LNCaP clone FGC (cell line): ENCODE results near the gene CD247.

Experiments
- DNase-seq: peaks from one replicate; pipeline ENCODE4 v3.0.0-alpha.2; 2011; ENCODE audit warnings: low read depth
- H3K4me3 ChIP-seq: 2 replicates; pipeline ENCODE4 v1.5.1; 2011; ENCODE audit warnings: mild to moderate bottlenecking, low read depth, low read length, control low read depth
- TF ChIP-seq, protein P1 (sequence below): IDR thresholded peaks from 2 replicates; pipeline ENCODE4 v1.5.1; 2012; ENCODE audit warnings: mild to moderate bottlenecking; ENCODE audit not compliant: control insufficient read depth, insufficient read depth; ENCODE audit errors: extremely low read depth

Gene CD247

GRCh38 chr1:167548059-167548932 lies 30.0 kb upstream of the CD247 start:
- no peak overlapping the region for H3K4me3 ChIP-seq
- TF ChIP-seq, protein P1, sequence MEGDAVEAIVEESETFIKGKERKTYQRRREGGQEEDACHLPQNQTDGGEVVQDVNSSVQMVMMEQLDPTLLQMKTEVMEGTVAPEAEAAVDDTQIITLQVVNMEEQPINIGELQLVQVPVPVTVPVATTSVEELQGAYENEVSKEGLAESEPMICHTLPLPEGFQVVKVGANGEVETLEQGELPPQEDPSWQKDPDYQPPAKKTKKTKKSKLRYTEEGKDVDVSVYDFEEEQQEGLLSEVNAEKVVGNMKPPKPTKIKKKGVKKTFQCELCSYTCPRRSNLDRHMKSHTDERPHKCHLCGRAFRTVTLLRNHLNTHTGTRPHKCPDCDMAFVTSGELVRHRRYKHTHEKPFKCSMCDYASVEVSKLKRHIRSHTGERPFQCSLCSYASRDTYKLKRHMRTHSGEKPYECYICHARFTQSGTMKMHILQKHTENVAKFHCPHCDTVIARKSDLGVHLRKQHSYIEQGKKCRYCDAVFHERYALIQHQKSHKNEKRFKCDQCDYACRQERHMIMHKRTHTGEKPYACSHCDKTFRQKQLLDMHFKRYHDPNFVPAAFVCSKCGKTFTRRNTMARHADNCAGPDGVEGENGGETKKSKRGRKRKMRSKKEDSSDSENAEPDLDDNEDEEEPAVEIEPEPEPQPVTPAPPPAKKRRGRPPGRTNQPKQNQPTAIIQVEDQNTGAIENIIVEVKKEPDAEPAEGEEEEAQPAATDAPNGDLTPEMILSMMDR, result no peak
- DNase-seq, result no peak

- TF ChIP-seq, protein P1, result no peak
Measured at GRCh38 chr1:167546935-167547334, 28.6 kb upstream of the CD247 start.

DNA sequence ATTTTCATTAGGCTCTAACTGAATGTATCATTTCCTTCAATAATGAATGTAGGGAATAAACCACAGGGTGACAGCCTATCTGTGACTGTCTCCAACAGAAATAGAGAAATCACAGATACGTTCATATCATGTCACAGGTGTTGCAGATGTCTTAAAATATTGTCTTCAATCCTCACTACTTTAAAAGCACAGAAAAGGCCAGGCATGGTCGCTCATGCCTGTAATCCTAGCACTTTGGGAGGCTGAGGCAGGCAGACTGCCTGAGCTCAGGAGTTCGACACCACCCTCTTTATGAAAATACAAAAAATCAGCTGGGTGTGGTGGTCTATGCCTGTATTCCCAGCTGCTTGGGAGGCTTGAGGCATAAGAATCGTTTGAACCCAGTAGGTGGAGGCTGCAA lies 27.0 kb upstream of the CD247 start:
- TF ChIP-seq, protein P1, result no peak
- no peak overlapping the region for H3K4me3 ChIP-seq
- DNase-seq, result no peak

More at GRCh38 chr1:167546935-167547334, 28.6 kb upstream of the CD247 start:
- no peak overlapping the region for H3K4me3 ChIP-seq
- DNase-seq, result no peak

DNA sequence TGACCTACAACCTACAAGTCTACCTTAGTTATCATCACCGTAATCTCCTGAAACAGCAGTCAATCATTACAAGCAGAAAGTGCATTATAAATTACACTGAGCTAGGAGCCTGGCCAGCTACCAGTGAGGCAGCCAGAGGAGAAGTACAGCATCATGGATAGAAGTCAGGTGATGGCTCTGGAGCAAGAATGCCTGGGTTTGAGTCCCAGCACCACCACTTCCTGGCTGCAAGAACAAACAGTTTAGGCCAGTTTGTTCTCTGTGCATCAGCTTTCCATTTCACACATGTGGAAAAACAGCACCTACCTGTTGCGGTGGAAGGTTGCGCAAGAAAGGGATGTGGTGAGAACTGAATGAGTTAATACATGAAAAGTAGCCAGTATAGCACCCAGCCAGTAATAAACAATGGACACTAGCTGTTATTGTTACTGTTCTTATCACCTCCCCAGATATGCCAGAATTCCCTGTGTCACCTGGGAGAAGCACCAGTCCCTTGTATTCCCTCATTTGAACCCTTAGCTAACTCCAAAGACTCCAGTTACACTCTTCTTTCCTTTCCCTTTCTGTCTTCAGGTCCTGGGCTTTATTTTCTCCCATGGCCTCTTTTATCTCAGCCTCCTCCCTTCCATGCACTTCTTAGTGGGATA lies 26.2 kb upstream of the CD247 start:
- peak; percentile 98 for DNase-seq
- H3K4me3 ChIP-seq, result no peak overlapping the region
- TF ChIP-seq, protein P1, result no peak

GRCh38 chr1:167543199-167543990 lies 25.1 kb upstream of the CD247 start:
- TF ChIP-seq, protein P1, result no peak
- no peak overlapping the region for H3K4me3 ChIP-seq
- DNase-seq, result no peak

- TF ChIP-seq, protein P1, result no peak
- peak; percentile 87 for DNase-seq
- H3K4me3 ChIP-seq, result no peak overlapping the region
Measured at GRCh38 chr1:167542109-167543032, 24.0 kb upstream of the CD247 start.
